Body of pancreas (tissue), 4 donors: ENCODE data around the gene EPM2AIP1. TPM values are rescaled to one million over a fixed set of nuclear protein-coding genes. Genes with fewer than 3 reads are reported as not detected.
A peak's percentile ranks its signal among the peaks of the same experiment; 100 is the strongest.
"Not testable (repeated sequence)": the region's sequence is repeated elsewhere in the genome, so short reads cannot be mapped to it uniquely, and the experiment has no call there.

ENCODE experiments used
- ATAC-seq: fragments of 150-250 bp; one replicate; pipeline ENCODE4 v1.9.1; 2016
- DNase-seq, 4 donors: peaks; one replicate each; pipeline ENCODE4 v3.0.0-alpha.2; 2019
- H3K27ac ChIP-seq, 4 donors: fragments of 200-600 bp; sonication (generic); 1 replicate in 3 of 4; 2 replicates in 1 of 4; pipeline versions ENCODE4 v1.5.1 to v1.6.1; 2016 to 2019; ENCODE audit warnings: mild to moderate bottlenecking in 1 of 4, mixed read lengths in 1 of 4, moderate library complexity in 1 of 4
- H3K27me3 ChIP-seq, 2 donors: fragments of 200-600 bp; sonication (generic); one replicate each; pipeline ENCODE4 v1.6.0; 2016; ENCODE audit warnings: mild to moderate bottlenecking in 1 of 2
- H3K36me3 ChIP-seq, 2 donors: fragments of 200-600 bp; sonication (generic); replicated peaks in 1 of 2; 2 replicates each; pipeline ENCODE4 v1.5.1; 2016; ENCODE audit warnings: low read depth in 2 of 2; ENCODE audit not compliant: insufficient read depth in 1 of 2
- H3K4me1 ChIP-seq: fragments of 200-600 bp; sonication (generic); one replicate; pipeline ENCODE4 v1.6.0; 2016
- H3K4me3 ChIP-seq, 2 donors: fragments of 200-600 bp; sonication (generic); 1 replicate in 1 of 2; 2 replicates in 1 of 2; pipeline ENCODE4 v1.5.1; 2016 to 2019
- H3K9me3 ChIP-seq, 3 donors: fragments of 200-600 bp; sonication (generic); 1 replicate in 2 of 3; 2 replicates in 1 of 3; pipeline ENCODE4 v1.5.1; 2016
- POLR2A ChIP-seq, 3 donors: fragments of 450-650 bp; IDR thresholded peaks; one replicate each; pipeline ENCODE4 v1.6.1; 2016; ENCODE audit warnings: antibody characterized with exemption in 3 of 3, mild to moderate bottlenecking in 2 of 3
- WGBS, 2 donors: methylation state at CpG; one replicate each; pipeline ENCODE4 v1.1.5; 2017; 5-methylcytosine and 5-hydroxymethylcytosine counted together
- intact Hi-C: fragments of 100-400 bp; cut with DNase I; formaldehyde crosslinking; loops from one replicate; pipeline ENCODE4 v1.15.1; 2023
- total RNA-seq, 2 donors: library from RNA; depleted of rRNA; stranded (reverse); fragments of >200 nt; gene quantifications; one replicate each; pipeline ENCODE4 v1.1.0, GENCODE V29; 2016
- TF ChIP-seq, protein P1 (sequence below), 7 experiments: fragments of 450-650 bp in 4 of 7; fragments of 200-600 bp in 3 of 7; sonication (generic) in 3 of 7; IDR thresholded peaks; one replicate each; pipeline ENCODE4 v1.5.1; 2016 to 2019; ENCODE audit warnings: antibody characterized with exemption in 7 of 7

Gene EPM2AIP1
- total RNA-seq, 2 donors from 2014 or later = 9.1 to 10.9 TPM

DNA sequence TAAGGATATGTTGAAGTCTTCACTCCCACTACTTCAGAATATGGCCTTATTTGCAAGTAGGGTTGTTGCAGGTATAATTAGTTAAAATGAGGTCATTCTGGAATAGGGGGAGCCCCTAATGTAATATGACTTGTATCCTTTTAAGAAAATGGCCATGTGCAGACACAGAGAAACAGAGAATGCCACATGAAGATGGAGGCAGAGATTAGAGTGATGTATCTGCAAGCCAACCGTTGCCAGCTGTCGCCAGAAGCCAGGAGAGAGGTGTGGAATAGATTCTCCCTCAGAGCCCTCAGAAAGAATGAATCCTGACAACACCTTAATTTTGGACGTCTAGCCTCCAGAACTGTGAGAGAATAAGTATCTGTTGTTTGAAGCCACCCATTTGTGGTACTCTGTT lies 36.8 kb downstream of the EPM2AIP1 start:
- intact Hi-C loops = loop anchor here (5.0 kb wide), 1 partner anchor 229 kb away; no protein-coding TSS in a partner anchor
- no peaks in the 10 kb centered on the region for H3K4me1 ChIP-seq
- no peaks in the 10 kb centered on the region for H3K27me3 ChIP-seq
- WGBS, 2 donors = 64 to 71% methylated on average over 3 of the region's 3 CpGs
- no peaks in the 10 kb centered on the region for H3K36me3 ChIP-seq
- TF ChIP-seq, protein P1, sequence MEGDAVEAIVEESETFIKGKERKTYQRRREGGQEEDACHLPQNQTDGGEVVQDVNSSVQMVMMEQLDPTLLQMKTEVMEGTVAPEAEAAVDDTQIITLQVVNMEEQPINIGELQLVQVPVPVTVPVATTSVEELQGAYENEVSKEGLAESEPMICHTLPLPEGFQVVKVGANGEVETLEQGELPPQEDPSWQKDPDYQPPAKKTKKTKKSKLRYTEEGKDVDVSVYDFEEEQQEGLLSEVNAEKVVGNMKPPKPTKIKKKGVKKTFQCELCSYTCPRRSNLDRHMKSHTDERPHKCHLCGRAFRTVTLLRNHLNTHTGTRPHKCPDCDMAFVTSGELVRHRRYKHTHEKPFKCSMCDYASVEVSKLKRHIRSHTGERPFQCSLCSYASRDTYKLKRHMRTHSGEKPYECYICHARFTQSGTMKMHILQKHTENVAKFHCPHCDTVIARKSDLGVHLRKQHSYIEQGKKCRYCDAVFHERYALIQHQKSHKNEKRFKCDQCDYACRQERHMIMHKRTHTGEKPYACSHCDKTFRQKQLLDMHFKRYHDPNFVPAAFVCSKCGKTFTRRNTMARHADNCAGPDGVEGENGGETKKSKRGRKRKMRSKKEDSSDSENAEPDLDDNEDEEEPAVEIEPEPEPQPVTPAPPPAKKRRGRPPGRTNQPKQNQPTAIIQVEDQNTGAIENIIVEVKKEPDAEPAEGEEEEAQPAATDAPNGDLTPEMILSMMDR (IDR thresholded peaks at IDR 0.05) = no peak
- TF ChIP-seq POLR2A (IDR thresholded peaks at IDR 0.05) = no peak
- no peaks in the 10 kb centered on the region for H3K9me3 ChIP-seq
- ATAC-seq (no peak), DNase-seq (no peak)
- H3K4me3 ChIP-seq = no peak overlapping the region
- no peak overlapping the region for H3K27ac ChIP-seq

DNA sequence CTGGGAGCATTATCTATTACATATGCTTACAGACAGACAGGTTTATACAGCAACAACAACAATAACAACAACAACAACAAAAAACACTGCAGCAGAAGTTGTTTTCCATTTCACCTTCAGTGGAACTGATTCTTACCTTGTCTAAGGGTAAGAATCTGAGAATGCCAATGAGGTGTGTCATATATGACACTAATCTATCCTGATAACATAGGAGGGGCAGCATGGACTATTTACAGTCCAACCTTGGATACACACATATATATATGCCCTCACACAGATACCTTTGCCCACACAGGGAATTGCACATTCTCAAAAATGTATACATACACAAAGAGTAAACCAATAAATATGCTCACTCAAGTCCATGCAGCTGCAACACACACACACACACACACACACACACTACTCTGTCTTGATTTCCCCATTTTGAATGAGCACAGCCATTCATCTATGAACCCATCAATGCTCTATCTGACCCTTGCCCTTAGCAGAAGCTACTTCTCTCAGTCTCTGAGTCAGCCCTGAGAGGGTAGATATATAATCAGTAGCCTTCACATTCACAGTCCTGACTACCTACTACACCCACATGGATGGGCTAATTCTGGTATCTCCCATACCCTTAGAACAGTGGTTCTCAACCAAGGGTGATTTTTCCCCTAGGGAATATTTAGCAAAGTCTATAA lies 38.3 kb downstream of the EPM2AIP1 start:
- no peak for TF ChIP-seq POLR2A (IDR thresholded peaks at IDR 0.05)
- TF ChIP-seq, protein P1 (IDR thresholded peaks at IDR 0.05) = no peak
- no peaks in the 10 kb centered on the region for H3K27me3 ChIP-seq
- H3K4me3 ChIP-seq = no peak overlapping the region
- ATAC-seq (no peak), DNase-seq (no peak)
- H3K4me1 ChIP-seq = no peaks in the 10 kb centered on the region
- no peaks in the 10 kb centered on the region for H3K9me3 ChIP-seq
- H3K27ac ChIP-seq = no peak overlapping the region
- intact Hi-C loops = loop anchor here (5.0 kb wide), 1 partner anchor 227 kb away; no protein-coding TSS in a partner anchor
- no peaks in the 10 kb centered on the region for H3K36me3 ChIP-seq

DNA sequence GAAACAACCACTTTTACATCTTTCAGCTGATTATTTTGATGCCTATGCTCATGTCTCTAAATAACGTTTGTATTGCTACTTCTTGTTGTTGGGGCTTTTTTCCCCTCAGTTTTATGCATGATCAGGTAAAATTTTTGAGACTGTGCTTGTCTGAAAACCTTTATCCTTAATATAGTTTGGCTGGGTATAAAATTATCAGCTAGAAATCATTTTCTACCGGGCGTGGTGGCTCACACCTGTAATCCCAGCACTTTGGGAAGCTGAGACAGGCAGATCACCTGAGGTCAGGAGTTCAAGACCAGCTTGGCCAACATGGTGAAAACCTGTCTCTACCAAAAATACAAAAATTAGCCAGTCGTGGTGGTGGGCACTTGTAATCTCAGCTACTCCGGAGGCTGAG lies 45.1 kb downstream of the EPM2AIP1 start:
- not testable (repeated sequence) for DNase-seq, ATAC-seq
- 78 to 89% methylated on average over 5 of the region's 5 CpGs for WGBS, 2 donors

DNA sequence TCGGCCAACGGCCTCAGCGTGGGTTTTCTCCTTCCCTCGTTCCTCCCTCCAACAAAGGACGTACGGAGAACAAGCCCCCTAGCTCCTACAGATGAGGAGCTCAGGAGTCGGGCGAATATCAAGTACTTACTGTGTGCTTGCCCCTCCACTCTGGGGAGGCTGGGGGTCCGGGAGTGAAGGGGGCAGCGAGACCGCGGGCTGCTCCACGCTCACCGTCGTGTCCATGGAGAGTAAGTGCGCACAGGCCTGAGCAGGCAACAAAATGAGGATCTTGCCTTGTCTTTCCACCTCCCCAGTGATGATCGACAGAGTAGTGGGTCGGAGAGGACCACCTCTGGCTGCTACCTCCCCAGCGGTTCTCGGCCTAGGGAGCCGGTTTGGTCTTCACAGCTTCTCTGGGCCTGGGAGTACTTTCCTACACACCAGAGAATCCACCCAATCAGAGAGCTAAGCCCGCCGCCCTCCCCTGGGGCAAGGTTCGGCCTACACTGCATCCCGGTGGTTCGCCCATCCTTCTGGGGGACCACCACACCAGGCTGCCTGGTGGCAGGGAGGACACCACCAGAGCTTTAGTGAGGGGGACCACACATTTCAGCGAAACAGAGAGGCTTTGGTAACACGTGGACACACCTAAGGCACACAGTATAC lies 47.5 kb downstream of the EPM2AIP1 start:
- H3K27ac ChIP-seq = no peak overlapping the region
- peaks cover 16% of the 10 kb centered on the region for H3K4me1 ChIP-seq
- intact Hi-C loops = no loop called here
- DNase-seq (no peak), ATAC-seq (no peak)
- no peaks in the 10 kb centered on the region for H3K9me3 ChIP-seq
- H3K4me3 ChIP-seq = no peak overlapping the region
- H3K36me3 ChIP-seq = no peaks in the 10 kb centered on the region
- TF ChIP-seq POLR2A (IDR thresholded peaks at IDR 0.05) = no peak
- TF ChIP-seq, protein P1 (IDR thresholded peaks at IDR 0.05) = no peak
- H3K27me3 ChIP-seq = no peaks in the 10 kb centered on the region
- WGBS, 2 donors = 82 to 92% methylated on average over 15 to 28 of the region's 28 CpGs

More for the DNA sequence above, 45.1 kb downstream of the EPM2AIP1 start:
- H3K27ac ChIP-seq, H3K9me3 ChIP-seq, H3K27me3 ChIP-seq, H3K36me3 ChIP-seq, H3K4me3 ChIP-seq, intact Hi-C loops: not testable (repeated sequence)
- peaks cover 16% of the 10 kb centered on the region for H3K4me1 ChIP-seq

DNA sequence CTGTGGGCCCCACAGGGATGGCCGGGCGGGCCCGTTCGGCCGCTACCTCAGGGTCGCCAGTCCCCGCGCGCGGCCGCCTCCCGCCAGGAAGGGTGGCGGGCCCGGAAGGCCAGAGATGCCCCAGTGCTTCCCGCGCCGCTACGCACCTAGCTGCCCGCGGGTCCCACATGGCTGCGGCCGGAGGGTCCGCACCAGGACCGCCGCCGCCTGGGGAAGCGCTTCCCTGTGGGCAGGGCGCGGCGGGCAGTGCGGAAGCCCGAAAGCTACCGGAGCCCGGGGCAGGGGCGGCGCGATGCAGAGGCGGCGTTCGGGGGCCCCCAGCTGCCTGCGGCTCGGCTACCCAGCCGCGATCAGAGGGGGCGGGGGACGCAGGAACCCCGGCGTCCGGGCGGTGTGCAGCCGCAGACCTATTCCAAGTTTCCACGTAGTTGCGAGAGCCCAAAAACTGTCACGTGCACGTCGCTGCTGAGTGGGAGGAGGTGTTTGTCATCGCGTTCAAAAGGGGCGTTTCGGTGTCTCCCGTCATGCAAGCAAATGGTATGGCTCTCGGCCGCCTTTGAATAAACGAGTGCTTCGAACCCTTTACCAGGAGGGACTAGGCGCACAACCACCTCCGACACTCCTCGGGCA lies 48.2 kb downstream of the EPM2AIP1 start, which contains the start of gene TRANK1:
Gene TRANK1, minus strand, starts transcription at position 414 of the 630 bp plus-strand sequence. Its CDS starts 245 bp downstream, at position 169.
- Histone ChIP-seq H3K27me3 (no peaks in the 10 kb centered on the region), H3K4me3 (peak within 1 kb of the TSS; percentile 77 to 86), H3K36me3 (no peaks in the 10 kb centered on the region), H3K27ac (peak within 1 kb of the TSS in 3 of 4 donors; percentile 22 to 47 (median 25)), H3K9me3 (no peaks in the 10 kb centered on the region), H3K4me1 (peaks cover 16% of the 10 kb centered on the region)
- intact Hi-C loops = no loop called here
- DNase-seq (peak; percentile 21 to 64 (median 44)), ATAC-seq (peak; percentile 59)
- peak in 2 of 3 donors; percentile 13 to 24 for TF ChIP-seq POLR2A (IDR thresholded peaks at IDR 0.05)
- TF ChIP-seq, protein P1 (IDR thresholded peaks at IDR 0.05) = no peak
- 3 to 10% methylated on average over 20 to 49 of the region's 68 CpGs for WGBS, 2 donors
